ENCODE results near the gene GLB1L2.

GRCh38 chr11:134332189-134332631, 422 bp downstream of the GLB1L2 start:
- TF ChIP-seq SUZ12 (IDR thresholded peaks at IDR 0.05), result no peak
- no peak for TF ChIP-seq FOXM1 (IDR thresholded peaks at IDR 0.05; ENCODE audit: borderline replicate concordance)
- TF ChIP-seq FOXK2 (IDR thresholded peaks at IDR 0.05), result no peak
- TF ChIP-seq PKNOX1 (IDR thresholded peaks at IDR 0.05), result no peak
- TF ChIP-seq HDGF (IDR thresholded peaks at IDR 0.05; ENCODE audit: borderline replicate concordance), result no peak
- no peak for TF ChIP-seq ARNT (IDR thresholded peaks at IDR 0.05)
